HG03159 (cell line): ENCODE data around the gene IGLON5.

ENCODE experiments used
- ATAC-seq: cut with Tn5 transposase; IDR thresholded peaks from one replicate; pipeline ENCODE4 v1.9.1; 2021; ENCODE audit warnings: mild to moderate bottlenecking, moderate library complexity; ENCODE audit not compliant: unreplicated experiment

The IGLON5 gene

GRCh38 chr19:51337861-51338562 is 26.6 kb downstream of the IGLON5 start:
- ATAC-seq, result no peak

- peak; percentile 60 for ATAC-seq
These were observed 27.3 kb downstream of the IGLON5 start for GRCh38 chr19:51338563-51339312.

GRCh38 chr19:51339313-51339686 is 27.9 kb downstream of the IGLON5 start:
- no peak for ATAC-seq

DNA sequence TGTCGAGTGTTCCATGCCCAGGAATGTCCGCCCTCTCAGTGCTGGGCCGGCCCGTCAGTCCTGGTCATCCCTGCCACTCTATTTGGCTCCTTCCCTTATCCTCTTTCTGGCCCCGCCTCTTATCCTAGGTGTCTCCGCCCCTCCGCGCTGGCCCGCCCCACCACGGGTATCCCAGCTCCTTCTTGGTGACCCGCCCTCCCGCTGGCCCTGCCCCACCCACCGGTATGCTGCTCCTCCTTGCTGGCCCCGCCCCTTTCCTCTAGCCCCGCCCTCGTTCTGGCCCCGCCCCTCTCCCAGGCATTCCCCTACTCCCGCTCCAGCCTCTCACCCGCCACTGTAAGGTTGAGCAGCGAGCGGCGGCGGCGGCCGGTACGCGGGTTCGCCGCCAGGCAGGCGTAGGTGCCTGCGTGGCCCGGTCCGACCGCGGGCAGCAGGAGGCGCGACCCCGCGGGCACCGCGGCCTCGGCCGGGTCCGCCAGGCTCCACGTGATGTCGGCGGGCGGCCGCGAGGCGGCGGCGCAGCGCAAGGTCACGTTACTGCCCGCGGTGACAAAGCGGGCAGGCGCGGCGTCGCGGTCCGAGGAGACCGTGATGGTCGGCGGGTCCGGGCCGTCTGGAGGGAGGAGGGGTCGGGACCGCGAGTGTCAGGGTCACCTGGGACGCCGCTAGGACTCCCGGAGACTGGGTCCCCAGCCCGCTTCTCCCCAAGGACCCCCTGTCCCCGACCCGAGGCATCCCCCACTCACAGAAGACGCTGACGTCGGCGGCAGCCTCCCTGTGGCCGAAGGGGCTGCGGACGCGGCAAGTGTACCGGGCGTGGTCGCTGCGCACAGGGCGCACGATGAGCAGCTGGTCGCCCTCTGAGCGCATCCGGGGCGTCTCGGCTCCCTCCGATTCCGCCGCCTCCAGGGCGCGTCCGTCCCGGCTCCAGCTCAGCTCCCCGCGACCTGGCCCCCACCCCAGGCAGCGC is 28.5 kb downstream of the IGLON5 start:
- ATAC-seq, result peak; percentile 58

DNA sequence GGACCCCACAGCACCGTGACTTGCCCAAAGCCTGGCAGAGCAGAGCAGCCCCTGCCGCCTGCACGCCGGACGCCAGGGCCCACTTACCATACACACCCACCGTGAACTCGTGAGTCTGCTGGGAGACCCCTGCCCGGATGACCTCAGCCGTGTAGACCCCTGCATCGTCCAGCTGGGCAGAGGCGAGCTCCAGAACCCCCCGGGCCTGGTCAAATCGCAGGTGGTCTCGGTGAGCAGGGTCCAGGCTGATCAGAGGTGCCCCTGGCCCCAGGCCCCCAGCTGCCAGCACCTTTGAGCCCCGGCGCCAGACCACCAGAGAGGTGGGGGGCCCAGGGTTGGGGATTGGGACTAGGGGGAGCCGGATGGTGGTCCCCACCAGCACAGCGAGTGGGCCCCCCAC is 29.6 kb downstream of the IGLON5 start:
- no peak for ATAC-seq

- no peak for ATAC-seq
These were observed 30.6 kb downstream of the IGLON5 start, which contains the start of gene VSIG10L for GRCh38 chr19:51341976-51342580. Gene VSIG10L, minus strand, starts transcription at chr19:51342139. Its CDS starts 15 bp downstream, at chr19:51342124.

DNA sequence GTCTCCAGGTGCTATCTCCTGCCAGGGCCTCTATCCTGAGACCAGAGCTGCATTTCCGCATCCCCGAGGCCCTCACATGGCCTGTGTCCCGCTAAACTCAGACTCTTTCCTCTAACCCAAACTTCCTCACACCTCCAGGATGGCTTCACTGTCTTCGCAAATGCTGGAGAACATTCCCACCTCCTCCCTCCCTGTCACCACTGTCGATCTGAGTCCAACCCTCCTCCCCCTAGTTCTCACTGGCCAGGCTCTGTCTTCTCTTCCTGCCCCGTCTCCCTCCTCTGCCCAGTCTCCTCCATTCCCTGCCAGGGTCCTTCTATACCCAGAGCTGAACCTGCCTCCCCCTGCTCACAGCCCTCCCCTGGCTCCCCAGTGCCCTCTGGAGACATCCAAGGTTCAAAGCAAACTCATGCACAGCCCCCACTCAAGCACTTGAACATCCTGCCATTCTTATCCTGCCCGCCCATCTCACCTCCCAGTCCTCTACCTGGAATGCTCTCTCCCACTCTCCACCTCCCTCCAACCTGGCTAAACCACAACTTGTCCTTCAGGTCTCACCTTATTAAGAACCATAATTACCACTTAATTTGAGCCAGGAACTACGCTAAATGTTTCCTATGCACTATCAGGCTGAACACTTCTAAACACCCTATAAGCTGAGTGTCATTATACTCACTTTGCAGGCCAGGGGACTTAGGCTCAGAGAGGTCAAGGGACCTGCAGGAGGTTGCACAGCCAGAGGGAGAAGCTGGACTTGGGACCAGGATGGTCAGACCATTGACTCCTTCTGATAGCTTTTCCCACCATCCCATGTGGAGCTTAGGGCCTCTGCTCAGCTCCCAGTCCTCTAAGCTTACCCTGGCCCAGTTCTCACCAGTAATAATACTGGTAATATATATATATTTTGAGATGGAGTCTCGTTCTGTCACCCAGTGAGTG is 31.5 kb downstream of the IGLON5 start:
- ATAC-seq, result no peak

DNA sequence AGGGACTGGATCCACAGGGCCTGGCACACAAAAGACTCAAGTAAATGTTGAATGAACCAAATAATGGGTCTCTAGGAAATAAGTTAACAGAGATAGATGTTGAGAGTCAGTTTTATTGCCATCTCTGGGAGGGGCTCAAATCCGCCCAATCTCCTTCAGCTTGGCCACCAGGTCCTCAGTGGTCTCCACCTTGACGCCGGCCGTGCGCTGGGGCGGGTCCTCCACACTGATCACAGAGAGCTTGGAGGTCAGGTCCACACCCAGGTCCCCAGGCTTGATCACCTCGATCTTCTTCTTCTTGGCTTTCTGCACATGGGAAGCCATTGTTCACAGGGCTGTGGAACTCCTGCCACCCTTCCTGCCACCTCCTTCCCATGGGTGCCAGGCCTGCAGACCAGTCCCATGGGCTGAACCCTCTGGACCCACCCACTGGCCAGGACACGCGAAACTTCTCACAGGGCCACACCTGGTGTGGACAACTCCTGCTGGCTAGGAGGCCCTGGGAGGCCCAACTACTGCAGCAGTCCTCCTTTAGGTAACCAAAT is 33.7 kb downstream of the IGLON5 start:
- no peak for ATAC-seq

- no peak for ATAC-seq
These were observed 35.3 kb downstream of the IGLON5 start for GRCh38 chr19:51346742-51347141.

- ATAC-seq, result no peak
These were observed 35.9 kb downstream of the IGLON5 start for GRCh38 chr19:51347209-51347928.

DNA sequence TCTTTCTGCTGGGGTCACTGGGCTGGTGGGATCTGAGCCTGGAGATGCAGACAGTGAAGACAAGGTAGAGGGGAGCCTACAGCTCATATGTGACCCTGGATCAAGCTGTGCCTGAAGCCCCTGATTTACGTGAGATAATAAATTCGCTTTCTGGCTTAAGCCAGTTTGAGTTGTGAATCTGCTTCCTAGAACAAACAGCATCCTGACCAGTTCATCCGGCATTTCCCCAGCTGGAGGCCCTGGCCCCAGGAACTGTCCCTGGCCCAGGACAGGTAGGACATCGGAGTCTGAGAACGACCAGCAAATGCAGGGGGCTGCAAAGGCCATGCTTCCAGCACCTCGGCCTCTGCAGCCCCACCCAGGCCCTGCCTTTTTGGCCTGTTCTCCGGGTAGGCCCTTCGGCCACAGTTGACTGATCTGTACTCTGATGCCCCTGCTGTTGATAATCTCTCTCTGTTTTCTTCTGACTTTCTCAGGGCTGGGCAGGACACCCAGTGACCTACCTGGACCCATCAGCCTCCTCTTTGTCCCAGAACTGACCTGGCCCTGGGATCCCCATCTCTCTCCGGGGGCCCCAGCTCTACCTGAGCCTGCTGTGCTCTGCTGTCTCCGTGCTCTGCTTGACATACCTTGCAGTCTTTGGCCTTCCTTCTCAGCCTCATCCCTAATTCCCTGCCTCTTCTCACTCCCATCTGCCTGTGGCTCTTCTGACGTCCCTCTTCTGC is 40.0 kb downstream of the IGLON5 start:
- no peak for ATAC-seq

DNA sequence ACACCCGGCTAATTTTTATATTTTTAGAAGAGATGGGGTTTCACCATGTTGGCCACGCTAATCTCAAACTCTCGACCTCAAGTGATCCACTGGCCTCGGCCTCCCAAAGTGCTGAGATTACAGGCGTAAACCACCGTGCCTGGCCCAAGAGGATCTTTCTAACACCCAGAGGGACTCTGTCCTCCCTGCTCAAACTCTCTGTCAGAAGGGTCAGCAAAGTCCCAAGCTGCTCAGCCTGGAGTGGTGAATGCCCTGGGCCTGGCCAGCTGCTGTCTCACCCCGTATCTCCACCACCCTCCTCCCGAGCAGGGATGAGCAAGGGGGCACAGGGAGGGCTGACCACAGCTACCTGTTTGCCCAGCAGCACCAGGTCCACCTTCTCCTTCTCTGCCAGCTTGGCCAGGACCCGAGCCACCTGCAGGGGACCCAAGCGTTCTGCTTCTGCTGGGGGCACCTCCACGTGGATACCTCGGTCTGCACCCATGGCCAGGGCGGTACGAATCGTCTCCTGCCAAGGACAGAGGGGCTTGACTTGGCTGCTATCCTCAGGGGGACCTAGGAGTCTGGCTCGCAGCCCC is 41.4 kb downstream of the IGLON5 start:
- no peak for ATAC-seq

GRCh38 chr19:51354103-51354741 is 42.8 kb downstream of the IGLON5 start:
- no peak for ATAC-seq

GRCh38 chr19:51354742-51355148 is 43.3 kb downstream of the IGLON5 start:
- ATAC-seq, result no peak

- no peak for ATAC-seq
These were observed 44.8 kb downstream of the IGLON5 start for GRCh38 chr19:51356159-51356801.

GRCh38 chr19:51357952-51358351 is 46.5 kb downstream of the IGLON5 start:
- ATAC-seq, result no peak

GRCh38 chr19:51359294-51359693 is 47.9 kb downstream of the IGLON5 start:
- no peak for ATAC-seq
